ENCODE results near the gene KCNG4. TPM values are rescaled to one million over a fixed set of nuclear protein-coding genes. Genes with fewer than 3 reads are reported as not detected.

The KCNG4 gene
- total RNA-seq, 1 experiment from 2014 or later: not detected

DNA sequence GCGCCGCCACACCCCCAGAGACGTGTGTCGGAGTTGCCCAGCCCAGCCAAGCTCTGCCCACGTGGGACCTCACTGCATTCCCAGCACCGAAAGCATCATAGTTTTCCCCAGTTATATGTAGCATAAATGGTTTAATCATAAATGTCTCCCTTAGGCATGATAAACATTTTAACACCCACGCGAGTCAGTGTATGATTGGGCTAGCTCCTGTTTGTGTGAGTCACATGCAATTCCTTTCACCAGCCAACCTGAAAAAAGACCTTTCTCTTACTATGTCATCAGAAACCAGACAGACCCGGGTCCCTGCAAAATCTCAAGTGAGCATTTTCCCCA lies 62.1 kb downstream of the KCNG4 start:
- Histone ChIP-seq H3K79me1 (ENCODE audit: insufficient read depth, low read depth, low read length, poor library complexity, severe bottlenecking) (no peaks in the 10 kb centered on the region), H3K23ac (ENCODE audit: insufficient read length, low read depth, low read length) (no peak overlapping the region), H4K5ac (ENCODE audit: insufficient read length, low read depth, low read length) (no peak overlapping the region), H3K14ac (ENCODE audit: insufficient read depth, low read length) (no peak overlapping the region), H2BK5ac (ENCODE audit: insufficient read length, low read length) (no peak overlapping the region), H4K8ac (replicated peaks; ENCODE audit: insufficient read length, low read depth, low read length) (no peak overlapping the region), H2BK12ac (ENCODE audit: insufficient read length, low read depth, low read length) (no peak overlapping the region), H3K23me2 (ENCODE audit: insufficient read length, low read depth, low read length, poor library complexity, severe bottlenecking) (no peaks in the 10 kb centered on the region), H2BK120ac (ENCODE audit: low read depth, low read length, poor library complexity, severe bottlenecking) (no peak overlapping the region), H3K79me2 (ENCODE audit: insufficient read depth, low read length) (no peaks in the 10 kb centered on the region), H4K20me1 (ENCODE audit: control insufficient read depth, insufficient read depth, insufficient read length) (no peaks in the 10 kb centered on the region), H2AK5ac (ENCODE audit: insufficient read length, low read length) (no peak overlapping the region), H2AFZ (ENCODE audit: low read length) (no peak overlapping the region), H3K4ac (ENCODE audit: low read depth, low read length) (no peak overlapping the region), H3K9me3 (ENCODE audit: control insufficient read depth, low read depth, low read length) (no peaks in the 10 kb centered on the region), H2BK15ac (ENCODE audit: low read depth, low read length) (no peak overlapping the region), H3K56ac (ENCODE audit: insufficient read length, low read depth, low read length) (no peak overlapping the region), H3K4me2 (ENCODE audit: insufficient read depth, insufficient read length, low read length) (no peak overlapping the region), H3K27me3 (ENCODE audit: insufficient read depth, low read length) (no peaks in the 10 kb centered on the region), H3K18ac (ENCODE audit: insufficient read length, low read depth, low read length) (no peak overlapping the region), H4K91ac (ENCODE audit: insufficient read length, low read depth, low read length) (no peak overlapping the region), H3K9ac (ENCODE audit: extremely low read depth, insufficient read length, low read length) (no peak overlapping the region), H3T11ph (ENCODE audit: low read length) (no peak overlapping the region), H3K4me1 (ENCODE audit: insufficient read depth, low read length) (no peaks in the 10 kb centered on the region), H2BK20ac (ENCODE audit: low read depth, low read length, poor library complexity, severe bottlenecking) (no peak overlapping the region), H3K27ac (ENCODE audit: insufficient read length, low read depth, low read length) (no peak overlapping the region)
- H3K4me1 Mint-ChIP-seq: peaks cover 4 to 5% of the 10 kb centered on the region in 2 experiments
- 0 out of 7 replicates have a peak overlapping the region, but pooled peaks of 1 of the 3 experiments have one; percentile 6 for H3K27ac Mint-ChIP-seq
- no peaks in the 10 kb centered on the region for H3K9me3 Mint-ChIP-seq
- H3K36me3 Mint-ChIP-seq (ENCODE audit: insufficient read depth in 1 of 3, low read depth in 3 of 3): peaks cover 5 to 39% (median 33%) of the 10 kb centered on the region in 3 experiments; a peak in 6 of 7 replicates
- TF ChIP-seq, protein P1, sequence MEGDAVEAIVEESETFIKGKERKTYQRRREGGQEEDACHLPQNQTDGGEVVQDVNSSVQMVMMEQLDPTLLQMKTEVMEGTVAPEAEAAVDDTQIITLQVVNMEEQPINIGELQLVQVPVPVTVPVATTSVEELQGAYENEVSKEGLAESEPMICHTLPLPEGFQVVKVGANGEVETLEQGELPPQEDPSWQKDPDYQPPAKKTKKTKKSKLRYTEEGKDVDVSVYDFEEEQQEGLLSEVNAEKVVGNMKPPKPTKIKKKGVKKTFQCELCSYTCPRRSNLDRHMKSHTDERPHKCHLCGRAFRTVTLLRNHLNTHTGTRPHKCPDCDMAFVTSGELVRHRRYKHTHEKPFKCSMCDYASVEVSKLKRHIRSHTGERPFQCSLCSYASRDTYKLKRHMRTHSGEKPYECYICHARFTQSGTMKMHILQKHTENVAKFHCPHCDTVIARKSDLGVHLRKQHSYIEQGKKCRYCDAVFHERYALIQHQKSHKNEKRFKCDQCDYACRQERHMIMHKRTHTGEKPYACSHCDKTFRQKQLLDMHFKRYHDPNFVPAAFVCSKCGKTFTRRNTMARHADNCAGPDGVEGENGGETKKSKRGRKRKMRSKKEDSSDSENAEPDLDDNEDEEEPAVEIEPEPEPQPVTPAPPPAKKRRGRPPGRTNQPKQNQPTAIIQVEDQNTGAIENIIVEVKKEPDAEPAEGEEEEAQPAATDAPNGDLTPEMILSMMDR (conservative IDR thresholded peaks at IDR 0.05): no peak
- WGBS (ENCODE audit: extremely low coverage, insufficient read length, low lambda C conversion rate): no CpG with 5 or more reads among the region's 9 CpGs
- peaks cover 5% of the 10 kb centered on the region; the same call in 1 of the 2 replicates for H3K27me3 Mint-ChIP-seq (ENCODE audit: low read depth)
- DNase-seq: no peak
- no peak overlapping the region for H3K4me3 Mint-ChIP-seq
